ENCODE data around the gene ABLIM3. TPM values are rescaled to one million over a fixed set of nuclear protein-coding genes. Genes with fewer than 3 reads are reported as not detected.

Gene ABLIM3
- total RNA-seq, 1 donor from 2014 or later = 2.4 TPM

- DNase-seq (ENCODE audit: low read depth, low spot score) = no peak
- no peaks in the 10 kb centered on the region for H3K36me3 Mint-ChIP-seq (ENCODE audit: low read depth)
- H3K27ac Mint-ChIP-seq (ENCODE audit: unreplicated experiment) = no peak overlapping the region
- H3K9me3 Mint-ChIP-seq = no peaks in the 10 kb centered on the region
- TF ChIP-seq CTCF (conservative IDR thresholded peaks at IDR 0.05) = no peak
- no peak overlapping the region for H3K4me3 Mint-ChIP-seq
- H3K4me1 Mint-ChIP-seq = no peaks in the 10 kb centered on the region
- no peaks in the 10 kb centered on the region for H3K27me3 Mint-ChIP-seq (ENCODE audit: low read depth)
These were observed 32.5 kb upstream of the ABLIM3 start for GRCh38 chr5:149108651-149109280.

- peaks cover 8% of the 10 kb centered on the region for H3K4me1 Mint-ChIP-seq
- no peaks in the 10 kb centered on the region for H3K9me3 Mint-ChIP-seq
- H3K36me3 Mint-ChIP-seq (ENCODE audit: low read depth) = no peaks in the 10 kb centered on the region
- no peak for TF ChIP-seq CTCF (conservative IDR thresholded peaks at IDR 0.05)
- DNase-seq (ENCODE audit: low read depth, low spot score) = no peak
- no peak overlapping the region for H3K27ac Mint-ChIP-seq (ENCODE audit: unreplicated experiment)
- no peaks in the 10 kb centered on the region for H3K27me3 Mint-ChIP-seq (ENCODE audit: low read depth)
- no peak overlapping the region for H3K4me3 Mint-ChIP-seq
These were observed 30.9 kb upstream of the ABLIM3 start for GRCh38 chr5:149110406-149110805.

GRCh38 chr5:149113669-149114068 lies 27.6 kb upstream of the ABLIM3 start:
- H3K27me3 Mint-ChIP-seq (ENCODE audit: low read depth) = peaks cover 4% of the 10 kb centered on the region
- TF ChIP-seq CTCF (conservative IDR thresholded peaks at IDR 0.05) = no peak
- H3K36me3 Mint-ChIP-seq (ENCODE audit: low read depth) = no peaks in the 10 kb centered on the region
- no peak for DNase-seq (ENCODE audit: low read depth, low spot score)
- no peak overlapping the region for H3K27ac Mint-ChIP-seq (ENCODE audit: unreplicated experiment)
- H3K9me3 Mint-ChIP-seq = no peaks in the 10 kb centered on the region
- H3K4me1 Mint-ChIP-seq = peaks cover 8% of the 10 kb centered on the region
- no peak overlapping the region for H3K4me3 Mint-ChIP-seq

- Mint-ChIP-seq H3K27ac (ENCODE audit: unreplicated experiment) (no peak overlapping the region), H3K27me3 (ENCODE audit: low read depth) (peaks cover 4% of the 10 kb centered on the region), H3K9me3 (no peaks in the 10 kb centered on the region), H3K4me1 (peaks cover 8% of the 10 kb centered on the region), H3K4me3 (no peak overlapping the region), H3K36me3 (ENCODE audit: low read depth) (no peaks in the 10 kb centered on the region)
- TF ChIP-seq CTCF (conservative IDR thresholded peaks at IDR 0.05) = peak; percentile 83
- peak; percentile 63 for DNase-seq (ENCODE audit: low read depth, low spot score)
These were observed 26.6 kb upstream of the ABLIM3 start for GRCh38 chr5:149114403-149115312.

- no peak for DNase-seq (ENCODE audit: low read depth, low spot score)
These were observed 23.3 kb upstream of the ABLIM3 start for GRCh38 chr5:149117970-149118369.

More at GRCh38 chr5:149117970-149118369, 23.3 kb upstream of the ABLIM3 start:
- Mint-ChIP-seq H3K9me3 (no peaks in the 10 kb centered on the region), H3K4me3 (no peak overlapping the region), H3K4me1 (peaks cover 8% of the 10 kb centered on the region), H3K27ac (ENCODE audit: unreplicated experiment) (no peak overlapping the region), H3K27me3 (ENCODE audit: low read depth) (peaks cover 10% of the 10 kb centered on the region), H3K36me3 (ENCODE audit: low read depth) (no peaks in the 10 kb centered on the region)
- TF ChIP-seq CTCF (conservative IDR thresholded peaks at IDR 0.05) = no peak
